Skeletal muscle tissue (tissue), 4 donors: ENCODE measurements around the gene STRA6. TPM values are rescaled to one million over a fixed set of nuclear protein-coding genes. Genes with fewer than 3 reads are reported as not detected.
"Not testable (repeated sequence)": the region's sequence is repeated elsewhere in the genome, so short reads cannot be mapped to it uniquely, and the experiment has no call there.

Experiments
- H3K27ac ChIP-seq: one replicate; pipeline ENCODE4 v1.7.0; 2013; ENCODE audit warnings: mild to moderate bottlenecking, low read depth, low read length, inconsistent platforms
- H3K27me3 ChIP-seq, 3 donors: one replicate each; pipeline ENCODE4 v1.7.0; 2013; ENCODE audit warnings: low read length in 3 of 3; ENCODE audit not compliant: control insufficient read depth in 3 of 3, insufficient read depth in 3 of 3
- H3K36me3 ChIP-seq, 3 donors: one replicate each; pipeline ENCODE4 v1.7.0; 2013; ENCODE audit warnings: low read length in 3 of 3; ENCODE audit not compliant: control insufficient read depth in 3 of 3, insufficient read depth in 3 of 3
- H3K4me1 ChIP-seq, 3 donors: one replicate each; pipeline ENCODE4 v1.7.0; 2013; ENCODE audit warnings: low read length in 3 of 3, mild to moderate bottlenecking in 3 of 3; ENCODE audit not compliant: control insufficient read depth in 3 of 3, insufficient read depth in 3 of 3
- H3K4me3 ChIP-seq, 3 donors: one replicate each; pipeline ENCODE4 v1.7.0; 2013; ENCODE audit warnings: low read length in 3 of 3
- H3K9ac ChIP-seq, 3 donors: one replicate each; pipeline ENCODE4 v1.7.0; 2013; ENCODE audit warnings: low read length in 3 of 3, mild to moderate bottlenecking in 3 of 3, moderate library complexity in 2 of 3, low read depth in 1 of 3
- H3K9me3 ChIP-seq, 3 donors: one replicate each; pipeline ENCODE4 v1.7.0; 2013; ENCODE audit warnings: low read length in 3 of 3; ENCODE audit not compliant: control insufficient read depth in 3 of 3
- total RNA-seq: library from RNA; depleted of rRNA; stranded (reverse); fragments of >200 nt; gene quantifications from one replicate; pipeline ENCODE4 v1.2.3, GENCODE V29; 2014
- donor health status: Osteomylitis.

The STRA6 gene
- total RNA-seq, 1 donor from 2014 or later: 1.0 TPM

DNA sequence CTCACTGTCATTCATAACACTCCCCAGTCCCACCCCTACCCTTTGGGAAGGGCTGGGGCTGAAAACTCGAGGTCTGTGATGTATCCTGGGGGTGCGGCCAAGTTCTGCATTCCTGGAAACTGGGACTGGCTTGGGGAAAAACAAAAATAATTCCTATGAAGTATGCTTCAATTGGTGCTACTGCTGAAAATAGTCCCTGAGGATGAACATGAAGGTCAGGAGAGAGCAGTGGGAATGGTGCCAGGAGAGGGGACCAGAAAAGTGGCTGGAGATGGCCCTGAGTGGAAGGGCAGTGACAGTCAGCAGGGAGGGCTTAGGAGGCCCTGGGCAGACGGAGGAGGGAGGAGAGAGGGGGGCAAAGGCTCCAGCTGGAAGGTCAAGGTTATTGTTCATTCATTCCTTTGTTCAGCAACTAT is 33.9 kb downstream of the STRA6 start:
- Histone ChIP-seq H3K9me3 (no peaks in the 10 kb centered on the region), H3K4me3 (no peak overlapping the region), H3K27me3 (peaks cover 0 to 1% (median 0%) of the 10 kb centered on the region in 3 donors), H3K27ac (no peak overlapping the region), H3K9ac (no peak overlapping the region), H3K36me3 (no peaks in the 10 kb centered on the region), H3K4me1 (peaks cover 17 to 31% (median 17%) of the 10 kb centered on the region in 3 donors)

DNA sequence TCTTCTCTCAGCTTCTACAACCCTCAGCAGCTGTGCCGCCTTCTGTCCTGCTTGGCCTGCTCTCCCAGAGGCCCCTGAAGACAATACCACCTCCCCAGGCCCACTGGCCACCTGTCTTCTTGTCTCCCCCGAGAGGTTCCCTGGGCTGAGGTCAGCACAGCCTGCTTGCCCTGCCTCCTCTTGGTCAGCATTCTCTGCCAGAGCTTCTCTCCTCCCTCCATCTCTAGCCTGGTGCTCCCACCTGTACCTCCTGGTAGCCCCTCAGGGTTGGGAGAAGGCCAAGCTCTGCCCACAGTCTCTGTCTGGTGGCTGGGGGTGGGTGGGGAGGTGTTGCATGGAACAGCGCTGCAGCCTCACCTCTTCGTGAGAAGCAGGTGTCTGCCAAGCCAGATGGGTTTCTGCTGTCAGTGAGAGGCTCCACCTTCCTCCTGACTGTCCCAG is 34.7 kb downstream of the STRA6 start:
- no peaks in the 10 kb centered on the region for H3K36me3 ChIP-seq
- peaks cover 0 to 3% (median 0%) of the 10 kb centered on the region in 3 donors for H3K27me3 ChIP-seq
- H3K27ac ChIP-seq: no peak overlapping the region
- H3K4me3 ChIP-seq: no peak overlapping the region
- H3K9ac ChIP-seq: no peak overlapping the region
- H3K9me3 ChIP-seq: no peaks in the 10 kb centered on the region
- H3K4me1 ChIP-seq: peaks cover 13 to 25% (median 16%) of the 10 kb centered on the region in 3 donors

DNA sequence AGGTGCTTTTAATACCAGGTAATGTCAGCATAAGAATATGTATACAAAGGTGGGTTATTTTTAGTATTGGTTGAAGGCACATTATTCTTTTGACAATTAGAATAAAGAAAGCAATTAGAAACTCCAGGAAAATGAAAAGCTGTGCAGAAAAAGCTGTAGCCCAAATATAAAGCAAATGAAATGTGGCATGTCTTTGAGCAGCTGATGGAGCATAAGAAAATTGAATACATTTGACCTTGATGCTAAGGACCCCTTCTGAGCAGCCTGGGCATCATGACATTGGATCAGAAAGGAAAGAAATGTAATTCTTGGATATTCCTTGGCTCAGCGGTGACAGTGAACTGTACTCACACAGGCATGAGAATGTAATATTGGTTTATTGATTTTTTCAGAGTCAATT is 37.1 kb downstream of the STRA6 start:
- H3K27ac ChIP-seq: no peak overlapping the region
- peaks cover 0 to 3% (median 0%) of the 10 kb centered on the region in 3 donors for H3K27me3 ChIP-seq
- no peak overlapping the region for H3K9ac ChIP-seq
- H3K4me1 ChIP-seq: peaks cover 5 to 14% (median 5%) of the 10 kb centered on the region in 3 donors
- no peak overlapping the region for H3K4me3 ChIP-seq
- H3K9me3 ChIP-seq: no peaks in the 10 kb centered on the region
- H3K36me3 ChIP-seq: no peaks in the 10 kb centered on the region

DNA sequence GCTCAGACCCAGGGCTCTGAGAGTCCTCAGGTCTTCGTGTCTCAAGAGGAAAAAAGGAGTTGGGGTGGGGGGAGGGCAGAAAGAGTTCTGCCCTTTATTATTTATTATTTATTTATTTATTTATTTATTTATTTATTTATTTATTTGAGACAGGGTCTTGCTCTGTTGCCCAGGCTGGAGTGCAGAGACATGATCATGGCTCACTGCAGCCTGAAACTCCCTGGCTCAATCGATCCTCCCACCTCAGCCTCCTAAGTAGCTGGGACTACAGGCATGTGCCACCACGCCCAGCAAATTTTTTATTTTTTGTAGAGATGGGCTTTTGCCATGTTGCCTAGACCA is 40.4 kb downstream of the STRA6 start:
- H3K9ac ChIP-seq, H3K27me3 ChIP-seq, H3K27ac ChIP-seq, H3K36me3 ChIP-seq, H3K4me1 ChIP-seq, H3K4me3 ChIP-seq, H3K9me3 ChIP-seq: not testable (repeated sequence)

DNA sequence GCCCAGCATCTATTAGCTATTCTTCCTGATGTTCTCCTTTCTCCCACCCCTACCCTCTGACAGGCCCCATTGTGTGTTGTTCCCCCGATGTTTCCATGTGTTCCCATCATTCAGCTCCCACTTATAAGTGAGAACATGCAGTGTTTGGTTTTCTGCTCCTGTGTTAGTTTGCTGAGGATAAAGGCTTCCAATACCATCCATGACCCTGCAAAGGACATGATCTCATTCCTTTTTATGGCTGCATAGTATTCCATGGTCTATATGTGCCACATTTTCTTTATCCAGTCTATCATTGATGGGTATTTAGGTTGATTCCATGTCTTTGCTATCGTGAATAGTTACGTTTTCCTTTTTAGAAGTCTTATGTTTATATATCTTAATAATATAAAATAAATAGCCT is 42.2 kb downstream of the STRA6 start:
- peaks cover 4 to 15% (median 12%) of the 10 kb centered on the region in 3 donors for H3K4me1 ChIP-seq
- H3K36me3 ChIP-seq, H3K9me3 ChIP-seq, H3K4me3 ChIP-seq, H3K27me3 ChIP-seq, H3K27ac ChIP-seq, H3K9ac ChIP-seq: not testable (repeated sequence)

DNA sequence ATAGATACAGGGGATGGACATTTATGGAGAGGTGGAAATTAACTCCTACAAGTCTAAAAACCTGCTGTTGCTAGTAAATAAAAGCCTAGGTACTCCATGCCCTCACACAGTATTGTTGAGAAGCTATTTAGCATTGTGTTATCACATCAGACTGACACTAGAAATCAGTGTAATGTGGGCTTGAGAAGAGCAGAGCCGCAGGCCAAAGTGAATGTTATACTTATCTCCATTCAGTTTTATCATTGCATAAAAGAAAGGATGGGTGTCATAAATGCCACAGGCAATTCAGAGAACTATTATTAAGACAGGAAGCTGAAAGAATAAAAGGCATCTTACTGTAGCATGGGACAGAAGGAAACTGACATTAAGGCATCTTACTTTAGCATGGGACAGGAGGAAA is 42.8 kb downstream of the STRA6 start:
- Histone ChIP-seq H3K9me3 (no peaks in the 10 kb centered on the region), H3K36me3 (no peaks in the 10 kb centered on the region), H3K27ac (no peak overlapping the region), H3K4me1 (peaks cover 4 to 15% (median 12%) of the 10 kb centered on the region in 3 donors), H3K27me3 (peaks cover 0 to 3% (median 0%) of the 10 kb centered on the region in 3 donors), H3K9ac (no peak overlapping the region), H3K4me3 (no peak overlapping the region)

DNA sequence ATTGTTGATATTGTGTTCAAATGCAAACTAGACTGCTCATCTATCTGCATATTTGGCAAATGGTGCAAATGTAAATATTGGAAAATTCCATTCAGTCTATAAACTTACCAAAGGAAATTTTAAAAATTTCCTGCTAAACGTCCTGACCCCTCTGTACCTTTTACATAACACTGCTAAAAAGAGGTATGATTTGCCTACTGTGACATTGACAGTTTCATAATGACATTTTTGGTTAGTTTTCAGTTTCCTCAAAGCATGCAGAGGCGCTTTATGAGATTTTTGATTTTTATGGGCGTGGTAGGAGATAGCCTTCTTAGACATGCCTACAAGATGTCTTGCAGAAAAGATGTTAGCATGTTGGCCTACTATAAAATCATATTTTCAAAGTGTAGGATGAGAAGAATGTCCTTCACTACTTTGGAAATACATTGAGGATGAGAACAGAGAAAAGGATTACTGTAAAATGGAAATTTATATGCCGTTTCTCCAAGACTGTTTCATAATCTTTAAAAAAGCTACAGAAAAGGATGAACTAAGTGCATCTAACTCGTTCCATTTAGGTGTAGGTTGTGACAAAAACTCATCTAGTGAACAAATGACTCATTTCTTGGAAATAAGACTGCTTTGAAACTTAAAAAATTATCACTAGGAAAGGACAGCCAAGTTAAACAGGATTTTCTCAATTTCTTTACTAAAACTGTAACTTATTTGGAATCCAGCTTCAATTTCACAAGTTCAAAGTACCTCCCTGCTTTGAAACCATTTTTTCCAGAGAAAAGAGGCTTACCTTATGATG is 43.5 kb downstream of the STRA6 start:
- H3K27me3 ChIP-seq: peaks cover 0 to 3% (median 0%) of the 10 kb centered on the region in 3 donors
- H3K9ac ChIP-seq: no peak overlapping the region
- H3K36me3 ChIP-seq: no peaks in the 10 kb centered on the region
- H3K9me3 ChIP-seq: no peaks in the 10 kb centered on the region
- H3K4me3 ChIP-seq: no peak overlapping the region
- no peak overlapping the region for H3K27ac ChIP-seq
- H3K4me1 ChIP-seq: peaks cover 4 to 15% (median 12%) of the 10 kb centered on the region in 3 donors

DNA sequence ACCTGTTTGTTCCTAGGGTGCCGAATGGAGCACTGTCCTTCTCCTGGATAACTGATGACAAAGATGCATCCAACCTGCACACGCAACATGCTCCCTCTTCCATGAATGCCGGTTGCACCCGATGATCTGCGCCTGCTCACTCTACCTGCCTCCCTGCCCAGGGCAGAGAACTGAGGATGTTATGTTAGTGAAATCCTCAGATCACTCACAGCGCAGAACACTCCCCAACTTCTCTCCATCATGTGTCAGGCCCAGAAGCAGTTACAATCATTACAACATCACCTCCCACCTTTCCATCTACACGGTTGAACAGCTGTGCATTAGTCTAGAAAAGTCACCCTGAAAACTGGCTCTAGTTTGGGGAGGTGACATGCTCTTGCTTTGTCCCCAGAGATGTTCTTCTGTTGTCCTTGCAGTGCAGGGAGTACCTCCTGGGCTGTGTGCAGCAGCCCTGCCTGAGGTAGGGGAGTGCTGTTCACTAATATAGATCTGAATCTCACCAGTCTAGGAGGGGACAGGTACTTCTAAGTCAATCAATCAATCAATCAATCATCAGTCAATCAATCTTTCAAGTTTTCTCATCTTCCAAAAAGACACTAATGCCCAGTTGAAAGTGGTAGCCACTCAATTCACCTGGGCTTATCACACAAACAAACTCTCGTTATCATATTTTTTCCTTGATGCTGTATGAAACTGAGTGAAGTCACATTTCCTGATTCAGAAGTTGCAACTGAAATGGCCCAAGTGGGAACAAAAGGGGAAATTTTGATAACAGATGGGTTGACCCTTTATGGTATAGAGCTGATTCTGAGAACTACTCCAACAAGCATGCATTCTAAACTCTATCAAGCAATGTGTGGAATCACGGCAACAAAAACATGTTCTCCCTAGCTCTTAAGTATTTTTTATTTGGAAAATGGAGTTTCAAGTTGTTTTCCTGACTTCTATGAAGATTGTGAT is 44.4 kb downstream of the STRA6 start:
- no peak overlapping the region for H3K9ac ChIP-seq
- no peaks in the 10 kb centered on the region for H3K36me3 ChIP-seq
- peaks cover 4 to 15% (median 12%) of the 10 kb centered on the region in 3 donors for H3K4me1 ChIP-seq
- H3K4me3 ChIP-seq: no peak overlapping the region
- no peaks in the 10 kb centered on the region for H3K27me3 ChIP-seq
- H3K9me3 ChIP-seq: no peaks in the 10 kb centered on the region
- H3K27ac ChIP-seq: no peak overlapping the region

DNA sequence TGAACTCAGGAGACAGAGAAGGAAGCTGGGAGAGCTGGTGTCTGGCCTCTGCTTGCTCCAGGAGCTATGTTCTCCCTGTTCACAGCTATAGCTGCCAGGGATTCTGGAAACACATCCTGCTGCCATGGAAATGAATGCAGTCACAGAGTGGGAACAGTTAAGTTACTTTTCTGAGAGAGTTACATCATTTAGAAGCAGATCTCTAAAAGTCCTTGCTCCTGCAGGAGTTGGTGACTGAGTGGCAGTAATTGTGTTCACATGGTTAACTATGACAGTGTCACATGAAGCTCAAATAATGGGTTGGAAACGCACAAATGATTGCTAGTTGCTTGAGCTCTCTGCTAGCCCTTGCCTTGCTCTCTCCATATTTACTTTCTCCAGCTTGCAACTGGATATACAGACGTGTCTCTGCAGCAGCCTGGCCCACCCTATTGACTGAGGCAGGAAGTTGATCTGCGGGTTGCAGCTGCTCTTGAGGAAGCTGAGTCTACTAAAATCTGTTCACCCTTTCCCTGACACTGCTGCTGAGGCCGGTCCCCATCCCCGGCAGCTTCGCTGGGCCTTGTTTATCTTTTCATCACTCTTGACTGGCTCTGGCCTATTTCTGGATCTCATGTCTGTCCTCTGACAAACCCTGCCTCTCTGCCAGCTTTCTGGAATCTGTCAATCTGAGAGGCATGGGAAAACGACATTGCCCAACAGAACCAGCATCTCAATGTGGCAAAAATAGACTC is 45.7 kb downstream of the STRA6 start:
- Histone ChIP-seq H3K27me3 (no peaks in the 10 kb centered on the region), H3K4me3 (peak overlapping the region in 1 of 3 donors; percentile 14), H3K27ac (peak overlapping the region; percentile 5), H3K9me3 (no peaks in the 10 kb centered on the region), H3K36me3 (no peaks in the 10 kb centered on the region), H3K4me1 (peaks cover 4 to 15% (median 12%) of the 10 kb centered on the region in 3 donors), H3K9ac (peak overlapping the region in 1 of 3 donors; percentile 55)
